GM18511 (cell line): ENCODE measurements around the gene ARL10.

Source experiments
- ATAC-seq: cut with Tn5 transposase; IDR thresholded peaks from one replicate; pipeline ENCODE4 v1.9.1; 2021; ENCODE audit warnings: mild to moderate bottlenecking, moderate library complexity; ENCODE audit not compliant: unreplicated experiment

The ARL10 gene

DNA sequence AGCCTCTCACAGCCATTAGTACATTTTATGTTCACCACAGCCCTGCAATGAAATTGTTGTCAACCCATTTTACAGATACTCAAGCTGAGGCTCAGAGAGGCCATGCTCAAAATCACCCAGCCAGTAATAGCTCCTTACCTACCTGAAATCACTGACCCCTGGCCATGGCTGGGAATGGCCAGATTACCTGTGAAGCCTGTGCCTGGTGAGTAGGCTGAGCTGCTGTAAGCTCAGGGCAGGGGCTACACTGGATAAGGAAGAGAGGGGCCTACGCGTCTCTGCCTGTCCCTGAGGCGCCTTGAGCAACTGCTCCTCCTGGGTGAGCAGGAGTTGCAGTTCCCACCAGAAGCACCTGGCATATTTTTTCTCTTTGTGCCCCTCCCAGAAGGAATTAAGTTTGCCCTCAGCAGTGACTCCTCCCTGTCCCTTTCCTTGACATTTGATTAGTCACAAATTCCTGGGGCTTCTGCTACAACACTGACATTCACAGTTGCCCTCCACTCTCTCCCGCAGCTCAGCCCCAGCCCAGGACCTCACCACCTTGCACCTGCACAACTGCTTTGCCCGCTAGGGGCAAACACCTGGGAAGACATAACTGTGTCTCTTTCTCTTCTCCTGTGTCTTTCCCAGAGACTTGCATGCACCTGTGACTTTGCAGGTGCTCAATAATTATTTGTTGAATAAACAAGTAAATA lies 45.3 kb downstream of the ARL10 start:
- no peak for ATAC-seq

GRCh38 chr5:176412517-176413254 lies 47.4 kb downstream of the ARL10 start:
- ATAC-seq: no peak

DNA sequence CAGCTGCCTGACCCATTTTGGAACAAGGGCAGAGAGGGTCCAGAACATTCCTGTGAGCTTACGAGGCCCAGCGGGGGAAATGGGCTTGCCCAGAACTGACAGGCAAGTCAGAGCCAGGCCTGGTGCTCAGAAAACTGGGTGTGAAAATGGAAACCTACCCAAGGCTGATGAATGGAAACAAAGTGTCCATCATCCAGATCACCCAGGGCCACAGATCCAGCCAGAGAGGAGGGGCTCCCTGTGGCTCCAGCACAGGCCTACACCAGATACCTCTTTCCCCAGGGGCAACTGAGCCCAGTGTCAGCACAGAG lies 47.9 kb downstream of the ARL10 start:
- ATAC-seq: no peak

GRCh38 chr5:176413709-176414191 lies 48.5 kb downstream of the ARL10 start:
- ATAC-seq: no peak

DNA sequence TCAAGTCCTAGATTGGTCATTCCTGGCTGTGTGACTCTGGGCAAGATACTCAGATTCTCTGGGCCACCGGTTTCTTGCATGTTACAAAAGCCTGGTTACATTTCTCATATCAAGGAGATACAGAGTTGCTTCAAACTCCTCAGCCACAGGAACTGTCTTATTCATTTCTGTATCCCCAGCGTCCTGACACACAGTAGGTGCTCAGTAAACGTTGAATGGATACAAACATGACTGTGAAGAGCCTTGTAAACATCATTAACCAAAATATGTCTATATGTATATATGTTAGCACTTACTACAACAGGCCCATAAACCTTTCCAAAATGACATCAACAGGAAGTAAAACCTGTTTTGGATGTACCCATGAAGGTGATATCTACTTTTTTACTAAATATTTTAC lies 49.4 kb downstream of the ARL10 start:
- no peak for ATAC-seq

DNA sequence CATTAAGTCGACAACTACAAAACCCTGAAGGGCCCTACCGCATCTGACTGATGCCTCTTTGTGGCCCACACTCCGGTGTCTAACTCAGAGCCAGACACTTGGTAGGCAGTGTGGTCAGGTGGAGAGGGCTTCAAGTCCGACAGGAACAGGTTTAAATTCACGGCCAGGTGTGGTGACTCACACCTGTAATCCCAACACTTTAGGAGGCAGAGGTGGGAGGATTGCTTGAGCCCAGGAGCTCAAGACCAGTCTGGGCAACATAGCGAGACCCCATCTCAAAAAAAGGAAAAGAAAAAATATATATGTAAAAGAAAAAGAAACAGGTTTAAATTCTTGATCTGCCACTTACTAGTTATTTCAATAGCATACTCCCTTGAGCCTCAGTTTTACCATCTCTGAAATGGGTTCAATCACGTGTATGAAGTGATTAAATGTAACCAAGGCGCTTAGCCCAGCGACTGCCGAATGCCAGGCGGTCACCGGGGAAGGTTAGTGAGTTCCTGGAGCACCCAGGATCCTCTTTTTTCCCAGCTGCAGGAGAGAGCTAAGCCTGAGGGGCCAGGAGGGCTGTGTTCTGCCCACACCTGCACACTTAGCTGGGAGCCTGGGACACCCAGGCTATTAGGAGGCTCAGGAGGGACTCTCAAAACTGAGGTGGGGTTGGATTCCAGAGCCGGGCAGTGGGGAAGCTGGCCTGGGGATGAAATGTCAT lies 50.1 kb downstream of the ARL10 start:
- ATAC-seq: peak; percentile 5

- peak; percentile 95 for ATAC-seq
Observed at GRCh38 chr5:176415952-176416924, 51.0 kb downstream of the ARL10 start, which contains the start of gene CLTB. Gene CLTB, minus strand, starts transcription at chr5:176416539. Its CDS starts 176 bp downstream, at chr5:176416363.

- no peak for ATAC-seq
Observed at GRCh38 chr5:176416965-176417364, 51.7 kb downstream of the ARL10 start.

DNA sequence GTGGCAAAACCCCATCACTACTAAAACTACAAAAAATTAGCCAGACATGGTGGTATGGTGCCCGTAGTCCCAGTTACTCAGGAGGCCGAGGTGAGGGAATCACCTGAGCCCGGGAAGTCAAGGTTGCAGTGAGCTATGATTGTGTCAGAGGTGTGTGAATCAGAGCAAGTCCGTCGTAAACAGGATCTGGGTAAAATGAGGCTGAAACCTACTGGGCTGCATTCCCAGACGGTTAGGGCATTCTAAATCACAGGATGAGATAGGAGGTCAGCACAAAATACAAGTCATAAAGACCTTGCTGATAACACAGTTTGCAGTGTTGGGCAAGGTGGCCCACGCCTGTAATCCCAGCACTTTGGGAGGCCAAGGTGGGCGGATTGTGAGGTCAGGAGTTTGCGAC lies 53.0 kb downstream of the ARL10 start:
- ATAC-seq: no peak

DNA sequence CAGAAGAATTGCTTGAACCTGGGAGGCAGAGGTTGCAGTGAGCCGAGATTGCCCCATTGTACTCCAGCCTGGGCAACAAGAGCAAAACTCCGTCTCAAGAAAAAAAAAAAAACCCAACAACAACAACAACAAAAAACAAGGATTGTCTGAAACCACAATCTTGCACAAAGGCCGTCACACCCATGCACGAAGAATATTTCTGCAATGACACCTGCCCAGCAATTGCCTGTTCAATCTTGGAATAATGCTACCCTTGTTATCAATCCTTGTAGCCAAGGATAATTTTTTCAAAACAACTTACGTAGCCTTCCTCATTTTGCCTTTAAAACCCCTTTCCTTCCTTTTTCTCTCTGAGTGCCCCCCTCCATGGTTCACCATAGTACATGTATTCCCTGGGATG lies 54.8 kb downstream of the ARL10 start:
- ATAC-seq: no peak

GRCh38 chr5:176420972-176421544 lies 55.8 kb downstream of the ARL10 start:
- ATAC-seq: no peak

DNA sequence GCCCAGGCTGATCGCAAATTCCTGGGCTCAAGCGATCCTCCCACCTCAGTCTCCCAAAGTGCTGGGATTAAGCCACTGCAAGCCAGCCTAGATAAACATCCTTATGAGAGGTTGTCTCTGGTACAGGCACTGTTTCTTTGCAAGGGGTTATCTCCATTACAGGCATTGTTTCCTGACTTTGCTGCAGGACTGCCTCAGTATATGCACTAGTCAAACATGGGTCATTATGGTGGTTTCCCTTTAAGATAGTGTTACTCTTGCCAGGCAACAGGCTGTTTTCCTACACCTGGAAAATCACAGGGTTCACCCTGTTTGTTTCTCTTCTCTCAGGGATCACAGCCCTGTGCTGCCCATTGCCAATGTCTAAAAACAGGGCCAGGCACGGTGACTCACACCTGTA lies 58.9 kb downstream of the ARL10 start:
- ATAC-seq: no peak

DNA sequence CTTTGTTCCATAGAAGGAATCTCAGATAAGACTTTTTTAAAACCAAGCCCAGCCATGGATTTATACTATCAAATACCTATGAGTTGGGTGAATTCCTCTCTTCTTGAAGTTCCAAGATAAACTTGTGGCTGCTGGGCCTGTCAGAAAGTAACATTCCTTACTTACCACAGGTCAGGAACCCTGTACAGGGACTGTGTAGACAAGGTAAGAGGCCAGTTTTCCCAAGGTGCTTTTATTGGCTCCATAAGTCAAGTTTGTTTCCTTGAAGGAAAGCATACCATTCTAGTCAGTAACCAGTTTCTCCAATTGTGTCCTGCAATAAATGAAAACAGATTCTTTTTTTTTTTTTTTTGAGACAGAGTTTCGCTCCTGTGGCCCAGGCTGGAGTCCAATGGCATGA lies 59.9 kb downstream of the ARL10 start:
- ATAC-seq: no peak

DNA sequence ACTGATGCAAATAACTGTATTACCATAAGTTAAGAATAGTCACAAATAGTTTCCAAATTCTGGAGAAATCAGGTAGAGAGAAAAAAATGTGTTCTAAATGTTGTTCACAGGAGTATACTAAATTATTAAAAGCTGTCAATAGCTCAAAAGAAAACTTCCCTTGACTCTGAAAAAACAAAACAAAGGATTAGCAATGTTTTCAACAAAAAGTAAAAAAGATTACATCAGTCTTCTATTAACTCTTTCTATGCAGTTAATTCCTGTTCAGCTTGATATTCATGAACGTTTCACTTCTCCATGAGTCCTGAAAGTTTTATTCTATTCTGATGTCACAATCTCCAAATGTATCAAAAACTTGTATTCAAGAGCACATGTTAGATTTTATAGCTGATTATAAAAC lies 60.5 kb downstream of the ARL10 start:
- no peak for ATAC-seq

DNA sequence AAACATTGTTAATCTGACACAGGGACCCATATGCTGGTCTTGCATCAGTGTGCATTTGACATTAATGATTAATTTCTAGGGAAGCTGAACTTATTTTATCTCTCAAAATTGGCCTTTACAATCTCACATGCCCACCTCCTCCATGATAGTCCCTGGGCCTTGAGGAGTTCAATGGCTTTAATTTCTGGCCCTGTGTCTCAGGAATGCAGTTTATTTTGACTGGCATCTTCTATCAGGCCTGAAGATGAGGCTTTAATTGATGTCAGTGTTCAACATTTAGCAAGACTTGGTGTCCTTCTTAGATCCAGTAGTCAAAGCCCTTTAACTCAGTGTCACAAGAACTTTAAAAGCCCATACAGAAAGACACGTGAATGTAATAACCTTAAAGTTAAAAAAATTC lies 61.6 kb downstream of the ARL10 start:
- ATAC-seq: no peak

- no peak for ATAC-seq
Observed at GRCh38 chr5:176427971-176428370, 62.7 kb downstream of the ARL10 start.

GRCh38 chr5:176429972-176430371 lies 64.7 kb downstream of the ARL10 start:
- no peak for ATAC-seq
